NB4 (cell line): ENCODE measurements around the gene CDPF1.

ENCODE experiments used
- MYC ChIP-seq: IDR thresholded peaks from 2 replicates; pipeline ENCODE4 v1.6.1; 2011; ENCODE audit warnings: low read depth, low read length
- TF ChIP-seq, protein P1 (sequence below): IDR thresholded peaks from one replicate; pipeline ENCODE4 v1.5.1; 2012; ENCODE audit warnings: low read depth, low read length

DNA sequence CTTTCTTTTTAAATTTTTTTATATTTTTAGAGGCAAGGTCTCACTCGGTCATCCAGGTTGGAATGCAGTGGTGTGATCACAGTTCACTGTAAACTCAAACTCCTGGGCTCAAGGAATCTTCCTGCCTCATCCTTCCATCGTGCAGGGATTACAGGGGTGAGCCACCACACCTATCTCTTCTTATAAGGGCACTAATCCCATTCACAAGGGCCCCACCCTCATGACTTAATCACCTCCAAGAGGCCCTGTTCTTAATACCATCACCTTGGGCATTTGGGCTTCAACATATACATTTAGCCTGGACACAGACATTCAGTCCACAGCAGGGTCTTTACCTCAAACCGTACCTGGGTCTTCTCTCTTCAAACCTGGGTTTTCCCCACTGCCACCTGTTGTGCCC lies 42.1 kb upstream of the CDPF1 start:
- TF ChIP-seq, protein P1, sequence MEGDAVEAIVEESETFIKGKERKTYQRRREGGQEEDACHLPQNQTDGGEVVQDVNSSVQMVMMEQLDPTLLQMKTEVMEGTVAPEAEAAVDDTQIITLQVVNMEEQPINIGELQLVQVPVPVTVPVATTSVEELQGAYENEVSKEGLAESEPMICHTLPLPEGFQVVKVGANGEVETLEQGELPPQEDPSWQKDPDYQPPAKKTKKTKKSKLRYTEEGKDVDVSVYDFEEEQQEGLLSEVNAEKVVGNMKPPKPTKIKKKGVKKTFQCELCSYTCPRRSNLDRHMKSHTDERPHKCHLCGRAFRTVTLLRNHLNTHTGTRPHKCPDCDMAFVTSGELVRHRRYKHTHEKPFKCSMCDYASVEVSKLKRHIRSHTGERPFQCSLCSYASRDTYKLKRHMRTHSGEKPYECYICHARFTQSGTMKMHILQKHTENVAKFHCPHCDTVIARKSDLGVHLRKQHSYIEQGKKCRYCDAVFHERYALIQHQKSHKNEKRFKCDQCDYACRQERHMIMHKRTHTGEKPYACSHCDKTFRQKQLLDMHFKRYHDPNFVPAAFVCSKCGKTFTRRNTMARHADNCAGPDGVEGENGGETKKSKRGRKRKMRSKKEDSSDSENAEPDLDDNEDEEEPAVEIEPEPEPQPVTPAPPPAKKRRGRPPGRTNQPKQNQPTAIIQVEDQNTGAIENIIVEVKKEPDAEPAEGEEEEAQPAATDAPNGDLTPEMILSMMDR = no peak
- no peak for TF ChIP-seq MYC
